GM18868 (cell line): ENCODE data around the gene IWS1.
"Not testable (repeated sequence)": the region's sequence is repeated elsewhere in the genome, so short reads cannot be mapped to it uniquely, and the experiment has no call there.

Experiments used
- ATAC-seq: cut with Tn5 transposase; IDR thresholded peaks from one replicate; pipeline ENCODE4 v1.9.1; 2021; ENCODE audit warnings: mild to moderate bottlenecking, moderate library complexity; ENCODE audit not compliant: unreplicated experiment

IWS1 gene

GRCh38 chr2:127530245-127531140 is 4.2 kb upstream of the IWS1 start:
- ATAC-seq = no peak

- ATAC-seq = not testable (repeated sequence)
Measured at GRCh38 chr2:127529416-127529815, 3.1 kb upstream of the IWS1 start.

DNA sequence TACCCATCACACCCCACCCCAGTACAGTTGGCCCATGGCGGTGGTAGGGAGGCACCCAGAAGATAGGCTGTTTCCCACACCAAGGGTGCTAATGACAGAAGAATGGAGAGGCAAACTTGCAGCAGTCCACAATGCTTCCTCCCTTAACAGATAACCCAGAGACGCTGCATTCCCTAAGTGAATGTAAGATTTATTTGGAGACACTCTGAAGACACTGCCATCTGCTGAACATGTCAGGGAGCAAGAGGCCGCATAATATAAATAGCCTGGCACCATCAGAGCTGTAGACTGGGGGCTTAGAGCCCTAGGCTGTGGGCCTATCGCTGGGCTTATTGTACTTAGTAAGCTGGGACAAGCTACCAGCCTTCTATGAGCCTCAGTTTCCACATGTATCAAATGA is 2.2 kb upstream of the IWS1 start:
- ATAC-seq = no peak

DNA sequence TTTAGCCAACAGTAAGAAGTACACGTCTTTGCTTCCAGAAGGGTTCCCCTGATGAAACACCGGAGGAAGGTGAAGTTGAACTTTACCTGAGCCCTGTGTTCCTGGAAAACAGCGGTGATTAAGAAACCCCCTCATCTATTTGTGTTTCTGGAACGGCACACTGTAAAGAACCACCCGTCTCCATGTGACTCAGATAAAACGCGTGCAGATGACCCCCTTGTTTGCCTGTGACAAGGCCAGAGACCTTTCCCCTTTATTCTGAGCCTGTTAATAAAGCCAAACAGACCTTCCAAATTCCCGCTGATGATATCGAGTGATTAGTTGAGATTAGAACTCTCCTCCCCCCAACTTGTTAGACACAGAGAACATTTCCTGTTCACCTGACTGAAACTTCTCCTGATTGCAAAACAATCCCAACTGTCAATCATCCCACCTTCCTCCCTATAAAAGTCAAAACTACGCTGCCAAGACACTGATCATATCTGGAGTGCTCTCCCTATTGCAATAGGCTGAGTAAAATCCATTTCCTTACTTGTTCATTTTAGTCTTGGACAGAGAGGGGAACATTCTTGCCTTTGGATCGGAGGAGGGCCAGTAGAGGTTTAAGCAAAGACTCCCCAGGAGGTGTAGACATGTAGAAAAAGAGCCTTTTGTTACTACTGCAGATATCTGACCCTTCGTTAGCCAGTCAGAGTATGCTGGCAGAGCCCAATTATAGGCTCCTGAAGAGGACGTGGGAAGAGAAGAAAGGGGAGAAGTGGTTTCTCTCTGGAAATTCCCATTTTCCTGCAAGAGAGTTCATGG is 914 bp upstream of the IWS1 start:
- ATAC-seq = peak; percentile 11

DNA sequence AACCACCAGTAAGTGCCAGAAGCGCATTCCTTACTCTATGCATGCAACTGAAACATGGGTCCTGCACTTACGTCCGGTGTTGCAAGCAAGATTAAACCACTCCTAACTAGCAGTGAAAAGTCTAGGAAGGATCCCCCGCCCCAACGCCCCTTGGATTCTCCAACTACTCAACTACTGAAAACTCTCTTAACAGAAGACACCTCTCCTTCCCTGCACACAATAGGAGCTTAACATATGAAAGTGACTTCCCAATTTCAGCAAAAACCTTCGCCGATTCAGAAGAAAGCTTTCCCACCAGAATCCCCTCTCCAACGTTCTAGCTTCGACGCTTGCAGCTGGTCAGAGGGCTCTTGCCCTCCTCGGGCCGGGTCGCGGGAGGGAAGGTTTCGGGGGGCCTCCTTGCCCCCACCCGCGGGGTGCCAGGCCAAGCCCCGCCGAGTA is 578 bp downstream of the IWS1 start:
- ATAC-seq = no peak

DNA sequence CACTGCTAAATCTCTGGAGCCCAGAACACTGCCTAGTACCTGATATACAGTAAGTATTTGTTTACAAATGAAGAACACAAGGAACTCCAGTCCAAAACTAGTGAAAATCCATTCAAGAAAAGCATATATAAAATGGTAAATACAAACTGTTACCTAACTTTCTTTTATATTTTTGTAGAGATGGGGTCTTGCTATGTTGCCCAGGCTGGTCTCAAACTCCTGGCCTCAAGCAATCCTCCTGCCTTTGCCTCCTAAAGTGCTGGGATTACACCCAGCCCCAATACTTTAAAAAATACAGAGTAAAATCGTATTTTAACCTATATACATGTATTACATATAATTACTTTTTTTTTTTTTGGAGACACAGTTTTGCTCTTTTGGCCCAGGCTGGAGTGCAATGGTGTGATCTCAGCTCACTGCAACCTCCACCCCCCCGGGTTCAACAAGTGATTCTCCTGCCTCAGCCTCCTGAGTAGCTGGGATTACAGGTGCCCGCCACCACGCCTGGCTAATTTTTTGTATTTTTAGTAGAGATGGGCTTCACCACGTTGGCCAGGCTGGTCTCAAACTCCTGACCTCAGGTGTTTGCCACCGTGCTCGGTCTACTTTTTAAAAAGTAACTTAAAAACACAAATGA is 2.0 kb downstream of the IWS1 start:
- ATAC-seq = not testable (repeated sequence)

- ATAC-seq = no peak
Measured at GRCh38 chr2:127523269-127523939, 2.9 kb downstream of the IWS1 start.

DNA sequence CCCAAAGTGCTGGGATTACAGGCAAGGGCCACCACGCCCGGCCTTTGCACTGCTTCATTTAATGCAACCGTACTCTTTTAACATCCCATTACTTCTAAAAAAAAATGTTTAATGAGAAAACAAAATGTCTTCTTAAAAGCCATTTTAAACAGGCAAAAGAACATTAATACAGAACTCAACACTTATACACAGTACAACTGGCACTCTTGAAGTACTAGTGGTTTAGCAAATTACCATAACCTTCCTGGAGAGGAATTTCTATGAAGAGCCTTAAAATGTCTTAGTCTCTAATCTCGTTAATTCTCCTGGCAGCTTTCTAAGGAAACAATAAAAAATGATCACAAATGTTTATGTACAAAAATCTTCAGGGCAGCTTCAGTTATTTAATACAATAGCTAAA is 5.9 kb downstream of the IWS1 start:
- no peak for ATAC-seq

- no peak for ATAC-seq
Measured at GRCh38 chr2:127517465-127517864, 8.8 kb downstream of the IWS1 start.

- no peak for ATAC-seq
Measured at GRCh38 chr2:127516041-127516762, 10.1 kb downstream of the IWS1 start.

DNA sequence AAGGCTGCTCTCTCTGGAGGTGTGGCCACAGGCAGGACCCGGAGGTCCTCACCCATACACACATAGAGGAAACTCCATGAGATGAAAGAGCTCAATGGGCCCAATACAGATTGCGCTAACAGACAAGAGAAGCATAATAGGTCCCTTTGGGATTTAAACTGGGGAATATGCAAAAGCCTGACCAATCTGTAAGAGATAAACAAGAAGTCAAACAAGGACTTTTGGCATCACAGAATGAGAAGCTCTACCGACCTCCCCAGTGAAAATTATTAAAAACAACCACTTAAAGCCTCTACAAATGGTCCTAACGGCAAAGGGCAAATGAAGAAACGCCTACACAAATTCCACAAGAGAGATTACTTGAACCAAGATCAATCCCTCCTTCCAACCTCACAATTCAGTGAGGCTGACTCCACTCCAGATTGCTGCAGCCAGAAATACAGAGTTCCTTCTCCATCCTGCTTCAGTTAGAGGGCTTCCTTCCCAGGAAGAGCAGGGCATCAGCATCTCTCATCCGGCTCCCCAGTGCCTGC is 10.8 kb downstream of the IWS1 start:
- no peak for ATAC-seq

DNA sequence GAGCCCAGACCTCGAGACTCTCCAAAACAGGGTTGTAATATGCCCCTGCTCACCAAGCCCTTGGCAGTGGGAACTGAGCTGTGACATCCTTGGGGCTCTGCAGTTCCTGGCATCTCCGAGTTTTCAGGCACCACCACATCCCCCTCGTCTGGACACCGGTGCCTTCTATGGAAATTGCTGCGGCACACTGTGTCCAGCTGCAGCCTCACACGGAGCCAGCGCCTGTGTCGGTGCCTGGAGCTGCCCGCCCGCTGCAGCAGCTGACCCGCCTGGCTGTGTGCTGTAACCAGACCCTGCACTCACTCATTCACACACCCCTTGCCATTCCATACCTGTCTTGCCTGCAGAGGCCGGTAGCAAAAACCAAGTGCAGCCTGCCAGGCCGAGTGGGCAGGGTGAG is 11.8 kb downstream of the IWS1 start:
- ATAC-seq = no peak

- no peak for ATAC-seq
Measured at GRCh38 chr2:127514076-127514475, 12.2 kb downstream of the IWS1 start.

DNA sequence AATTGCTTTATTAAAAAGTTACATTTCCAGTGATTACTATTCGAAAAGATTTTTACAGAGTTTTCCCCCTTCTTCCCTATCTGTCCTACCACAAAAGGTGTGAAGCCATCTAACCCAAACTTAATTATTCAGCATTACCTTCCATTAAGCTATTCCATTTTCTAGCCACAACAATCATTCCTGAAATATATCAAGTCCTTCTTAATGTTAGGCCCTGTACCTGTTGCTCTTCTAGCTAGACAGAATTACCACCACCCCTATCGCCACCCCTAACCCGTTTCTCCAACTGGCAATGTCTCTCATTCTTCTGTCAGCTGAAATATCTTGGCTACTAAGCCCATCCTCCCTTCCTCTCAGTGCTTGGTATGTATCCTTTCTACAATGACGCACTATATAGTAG is 13.9 kb downstream of the IWS1 start:
- no peak for ATAC-seq

DNA sequence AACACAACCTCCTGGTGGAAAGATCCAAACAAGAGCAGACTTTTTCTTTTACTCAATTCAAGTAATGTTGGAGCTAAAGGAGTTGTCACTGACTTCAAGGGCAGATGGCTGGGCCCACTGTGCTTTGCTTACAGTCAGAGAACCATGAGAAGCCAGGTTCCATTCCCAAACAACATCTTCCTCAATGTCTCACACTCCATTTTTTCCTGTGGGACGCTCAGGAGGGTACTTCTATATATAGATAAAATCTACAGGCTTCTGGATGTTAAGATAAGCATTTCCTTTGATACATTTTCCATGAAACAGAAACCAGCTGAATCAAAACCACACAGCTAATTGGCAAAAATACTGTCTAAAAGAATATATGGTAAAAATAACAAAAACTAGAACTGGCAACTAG is 14.4 kb downstream of the IWS1 start:
- no peak for ATAC-seq

GRCh38 chr2:127511090-127511695 is 15.1 kb downstream of the IWS1 start:
- ATAC-seq = no peak

DNA sequence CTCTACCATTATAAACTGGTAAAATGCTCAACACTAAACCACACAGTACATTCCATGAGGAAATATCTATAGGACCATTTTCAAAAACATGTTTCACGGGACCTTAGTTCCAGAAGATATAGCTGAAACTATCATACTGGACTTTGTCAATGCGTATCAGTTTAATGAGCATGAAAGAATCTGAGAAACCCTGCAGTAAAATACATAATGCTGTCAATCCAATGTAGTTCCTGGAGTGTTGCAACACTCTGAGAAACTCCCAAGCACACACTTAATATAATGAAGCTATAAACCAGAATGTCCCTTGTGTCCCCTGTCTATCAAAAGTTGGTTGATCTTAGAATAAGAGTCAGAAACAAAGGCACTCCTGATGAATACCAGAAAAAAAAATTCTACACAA is 16.2 kb downstream of the IWS1 start:
- ATAC-seq = no peak

GRCh38 chr2:127508631-127509034 is 17.7 kb downstream of the IWS1 start:
- ATAC-seq = peak; percentile 78

DNA sequence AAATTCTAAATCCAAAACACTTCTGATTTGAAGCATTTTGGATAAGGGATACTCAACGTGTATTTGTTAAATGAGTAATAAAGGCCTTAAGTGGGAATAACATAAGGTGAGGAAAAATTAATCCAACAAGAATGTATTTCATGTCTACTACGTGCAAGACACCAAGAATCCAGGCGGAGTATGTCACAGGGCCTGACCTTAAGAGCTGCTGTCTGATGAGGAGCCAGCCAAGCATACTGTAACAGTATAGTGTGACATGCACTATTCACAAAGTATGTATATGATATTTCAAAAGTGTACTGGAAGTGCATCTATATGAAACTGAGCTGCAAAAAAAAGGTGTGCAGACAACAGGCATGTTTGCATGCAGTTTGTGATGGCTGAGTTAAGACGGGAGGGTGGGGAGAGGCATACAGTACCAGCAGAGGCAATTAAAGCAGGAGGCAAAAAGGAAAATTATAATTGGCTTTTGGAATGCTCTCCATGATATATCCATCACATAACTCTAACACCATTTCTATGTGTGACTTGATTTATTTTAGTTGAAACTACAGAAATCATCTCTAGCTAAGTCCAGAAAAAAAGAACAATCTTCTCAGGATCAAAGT is 18.2 kb downstream of the IWS1 start:
- ATAC-seq = no peak
